ENCODE data around the gene ZNF610. TPM values are rescaled to one million over a fixed set of nuclear protein-coding genes. Genes with fewer than 3 reads are reported as not detected.

The ZNF610 gene
- total and polyA plus RNA-seq, 2 of the 13 experiments (the other 11 are each of a cell fraction or from before 2014, with no cell fraction given), result 0.32 to 0.69 TPM

DNA sequence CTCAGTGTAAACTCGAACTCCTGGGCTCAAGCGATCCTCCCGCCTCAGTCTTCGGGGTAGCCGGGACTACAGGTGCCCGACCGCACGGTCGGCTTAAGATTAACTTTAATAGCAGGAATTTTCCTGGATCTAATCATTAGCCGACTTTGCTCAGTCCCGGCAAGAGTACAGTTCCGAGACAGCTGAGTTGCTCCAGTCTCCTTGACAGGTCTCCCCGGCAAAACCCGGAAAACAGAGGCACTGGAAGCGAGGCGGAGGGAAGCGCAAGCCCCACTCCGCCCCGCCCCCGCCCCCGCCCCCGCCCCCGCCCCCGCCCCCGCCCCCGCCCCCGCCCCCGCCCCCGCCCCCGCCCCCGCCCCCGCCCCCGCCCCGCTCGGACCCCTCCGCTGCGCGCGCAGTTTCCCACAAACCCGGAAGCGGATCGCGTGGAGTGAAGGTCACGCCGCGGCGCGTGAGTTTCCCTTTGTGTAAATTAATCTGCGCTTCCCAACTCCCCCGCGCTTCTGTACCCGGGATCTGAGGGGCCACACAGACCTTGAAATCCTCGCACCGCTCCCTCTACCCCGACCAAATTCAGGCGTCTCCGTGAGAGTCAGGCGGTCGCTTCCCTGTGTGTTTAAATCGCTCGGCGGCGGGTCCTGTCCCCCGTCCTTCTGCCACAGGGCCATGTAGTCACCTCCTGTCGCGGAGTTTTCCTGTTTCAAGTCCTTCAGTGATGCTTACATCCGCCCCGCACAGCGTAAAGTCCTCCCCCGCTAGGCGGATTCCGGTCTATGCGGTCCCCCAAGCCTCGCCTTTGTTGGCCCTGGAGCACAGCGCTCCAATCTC, 39.1 kb upstream of the ZNF610 start, which contains the start of gene ZNF480 (continued):
- TF ChIP-seq ZNF652 (CRISPR knock-in tag; IDR thresholded peaks at IDR 0.05; ENCODE audit: borderline replicate concordance, low read depth) (no peak), ZNF660 (CRISPR knock-in tag; IDR thresholded peaks at IDR 0.05; ENCODE audit: borderline replicate concordance, low read depth) (no peak), ZNF841 (CRISPR knock-in tag; IDR thresholded peaks at IDR 0.05; ENCODE audit: borderline replicate concordance) (no peak), ZNF777 (CRISPR knock-in tag; IDR thresholded peaks at IDR 0.05) (no peak), ZNF263 (CRISPR knock-in tag; IDR thresholded peaks at IDR 0.05) (peak; percentile 75), ZNF552 (CRISPR knock-in tag; IDR thresholded peaks at IDR 0.05; ENCODE audit: borderline replicate concordance) (no peak), KLF13 (CRISPR knock-in tag; IDR thresholded peaks at IDR 0.05) (no peak), RXRA (CRISPR knock-in tag; IDR thresholded peaks at IDR 0.05) (no peak), ZNF10 (CRISPR knock-in tag; IDR thresholded peaks at IDR 0.05; ENCODE audit: borderline replicate concordance, low read depth) (no peak), KLF9 (CRISPR knock-in tag; IDR thresholded peaks at IDR 0.05; ENCODE audit: low read depth) (no peak), ZNF260 (CRISPR knock-in tag; IDR thresholded peaks at IDR 0.05; ENCODE audit: borderline replicate concordance, low read depth) (no peak), ZNF678 (CRISPR knock-in tag; IDR thresholded peaks at IDR 0.05) (no peak), ZSCAN30 (CRISPR knock-in tag; IDR thresholded peaks at IDR 0.05) (no peak), ATF1 (CRISPR knock-in tag; IDR thresholded peaks at IDR 0.05) (no peak), ZNF432 (CRISPR knock-in tag; IDR thresholded peaks at IDR 0.05; ENCODE audit: borderline replicate concordance) (no peak)
- TF ChIP-seq, protein P1, sequence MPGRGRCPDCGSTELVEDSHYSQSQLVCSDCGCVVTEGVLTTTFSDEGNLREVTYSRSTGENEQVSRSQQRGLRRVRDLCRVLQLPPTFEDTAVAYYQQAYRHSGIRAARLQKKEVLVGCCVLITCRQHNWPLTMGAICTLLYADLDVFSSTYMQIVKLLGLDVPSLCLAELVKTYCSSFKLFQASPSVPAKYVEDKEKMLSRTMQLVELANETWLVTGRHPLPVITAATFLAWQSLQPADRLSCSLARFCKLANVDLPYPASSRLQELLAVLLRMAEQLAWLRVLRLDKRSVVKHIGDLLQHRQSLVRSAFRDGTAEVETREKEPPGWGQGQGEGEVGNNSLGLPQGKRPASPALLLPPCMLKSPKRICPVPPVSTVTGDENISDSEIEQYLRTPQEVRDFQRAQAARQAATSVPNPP (CRISPR knock-in tag; IDR thresholded peaks at IDR 0.05), result no peak
- TF ChIP-seq, protein P2, sequence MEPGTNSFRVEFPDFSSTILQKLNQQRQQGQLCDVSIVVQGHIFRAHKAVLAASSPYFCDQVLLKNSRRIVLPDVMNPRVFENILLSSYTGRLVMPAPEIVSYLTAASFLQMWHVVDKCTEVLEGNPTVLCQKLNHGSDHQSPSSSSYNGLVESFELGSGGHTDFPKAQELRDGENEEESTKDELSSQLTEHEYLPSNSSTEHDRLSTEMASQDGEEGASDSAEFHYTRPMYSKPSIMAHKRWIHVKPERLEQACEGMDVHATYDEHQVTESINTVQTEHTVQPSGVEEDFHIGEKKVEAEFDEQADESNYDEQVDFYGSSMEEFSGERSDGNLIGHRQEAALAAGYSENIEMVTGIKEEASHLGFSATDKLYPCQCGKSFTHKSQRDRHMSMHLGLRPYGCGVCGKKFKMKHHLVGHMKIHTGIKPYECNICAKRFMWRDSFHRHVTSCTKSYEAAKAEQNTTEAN (CRISPR knock-in tag; conservative IDR thresholded peaks at IDR 0.05), result no peak
- TF ChIP-seq, protein P3, sequence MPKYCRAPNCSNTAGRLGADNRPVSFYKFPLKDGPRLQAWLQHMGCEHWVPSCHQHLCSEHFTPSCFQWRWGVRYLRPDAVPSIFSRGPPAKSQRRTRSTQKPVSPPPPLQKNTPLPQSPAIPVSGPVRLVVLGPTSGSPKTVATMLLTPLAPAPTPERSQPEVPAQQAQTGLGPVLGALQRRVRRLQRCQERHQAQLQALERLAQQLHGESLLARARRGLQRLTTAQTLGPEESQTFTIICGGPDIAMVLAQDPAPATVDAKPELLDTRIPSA (CRISPR knock-in tag; IDR thresholded peaks at IDR 0.05; ENCODE audit: borderline replicate concordance), result no peak
- TF ChIP-seq, protein P4, sequence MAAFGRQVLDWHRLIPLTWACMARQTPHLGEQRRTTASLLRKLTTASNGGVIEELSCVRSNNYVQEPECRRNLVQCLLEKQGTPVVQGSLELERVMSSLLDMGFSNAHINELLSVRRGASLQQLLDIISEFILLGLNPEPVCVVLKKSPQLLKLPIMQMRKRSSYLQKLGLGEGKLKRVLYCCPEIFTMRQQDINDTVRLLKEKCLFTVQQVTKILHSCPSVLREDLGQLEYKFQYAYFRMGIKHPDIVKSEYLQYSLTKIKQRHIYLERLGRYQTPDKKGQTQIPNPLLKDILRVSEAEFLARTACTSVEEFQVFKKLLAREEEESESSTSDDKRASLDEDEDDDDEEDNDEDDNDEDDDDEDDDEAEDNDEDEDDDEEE (CRISPR knock-in tag; IDR thresholded peaks at IDR 0.05), result 0 out of 2 replicates have a peak, but pooled peaks have one; percentile 39
- TF ChIP-seq, protein P5, sequence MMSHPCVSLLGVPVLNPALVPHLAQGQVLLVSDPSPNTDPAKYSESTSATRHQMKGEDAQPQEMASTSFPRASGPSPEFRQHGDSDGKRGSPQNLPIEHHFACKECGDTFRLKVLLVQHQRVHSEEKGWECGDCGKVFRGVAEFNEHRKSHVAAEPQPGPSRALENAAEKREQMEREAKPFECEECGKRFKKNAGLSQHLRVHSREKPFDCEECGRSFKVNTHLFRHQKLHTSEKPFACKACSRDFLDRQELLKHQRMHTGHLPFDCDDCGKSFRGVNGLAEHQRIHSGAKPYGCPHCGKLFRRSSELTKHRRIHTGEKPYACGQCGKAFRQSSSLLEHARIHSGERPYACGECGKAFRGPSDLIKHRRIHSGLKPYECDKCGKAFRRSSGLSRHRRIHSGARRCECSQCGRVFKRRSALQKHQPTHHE (CRISPR knock-in tag; IDR thresholded peaks at IDR 0.05; ENCODE audit: borderline replicate concordance), result 0 out of 2 replicates have a peak, but pooled peaks have one; percentile 47
- TF ChIP-seq, protein P6, sequence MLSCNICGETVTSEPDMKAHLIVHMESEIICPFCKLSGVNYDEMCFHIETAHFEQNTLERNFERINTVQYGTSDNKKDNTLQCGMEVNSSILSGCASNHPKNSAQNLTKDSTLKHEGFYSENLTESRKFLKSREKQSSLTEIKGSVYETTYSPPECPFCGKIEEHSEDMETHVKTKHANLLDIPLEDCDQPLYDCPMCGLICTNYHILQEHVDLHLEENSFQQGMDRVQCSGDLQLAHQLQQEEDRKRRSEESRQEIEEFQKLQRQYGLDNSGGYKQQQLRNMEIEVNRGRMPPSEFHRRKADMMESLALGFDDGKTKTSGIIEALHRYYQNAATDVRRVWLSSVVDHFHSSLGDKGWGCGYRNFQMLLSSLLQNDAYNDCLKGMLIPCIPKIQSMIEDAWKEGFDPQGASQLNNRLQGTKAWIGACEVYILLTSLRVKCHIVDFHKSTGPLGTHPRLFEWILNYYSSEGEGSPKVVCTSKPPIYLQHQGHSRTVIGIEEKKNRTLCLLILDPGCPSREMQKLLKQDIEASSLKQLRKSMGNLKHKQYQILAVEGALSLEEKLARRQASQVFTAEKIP (CRISPR knock-in tag; IDR thresholded peaks at IDR 0.05; ENCODE audit: borderline replicate concordance), result no peak

Measured in HepG2 (cell line).